DOHH2 (cell line): ENCODE results near the gene GCLC.

ENCODE experiments used
- EZH2phosphoT487 ChIP-seq: fragments of 200-600 bp; sonication (generic); IDR thresholded peaks from 2 replicates; pipeline ENCODE4 v1.6.1; 2017; ENCODE audit warnings: borderline replicate concordance, mild to moderate bottlenecking, antibody characterized with exemption, low read length, moderate library complexity, mixed read lengths
- TF ChIP-seq, protein P1 (sequence below): fragments of 200-600 bp; sonication (generic); IDR thresholded peaks from one replicate; pipeline ENCODE4 v1.5.1; 2014; ENCODE audit warnings: antibody characterized with exemption, mild to moderate bottlenecking, low read depth, low read length; ENCODE audit not compliant: poor library complexity, severe bottlenecking

DNA sequence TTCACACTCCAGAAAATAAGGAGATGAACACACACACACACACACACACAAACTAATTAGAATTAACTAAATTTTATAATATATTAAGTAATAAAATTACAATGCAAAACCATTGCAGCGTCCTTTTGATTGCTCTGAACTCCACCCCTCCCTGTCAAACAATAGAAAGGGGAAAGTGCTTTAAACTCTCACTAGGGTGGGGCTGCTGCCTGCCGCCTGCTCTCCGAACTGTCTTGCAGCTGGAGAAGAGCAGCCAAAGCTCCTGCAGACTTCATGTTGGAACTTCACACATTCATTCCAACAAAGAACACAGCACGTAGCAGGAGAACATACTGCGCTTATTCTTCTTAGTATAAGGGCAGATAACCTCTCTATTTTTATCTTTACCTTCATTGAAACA, 83.2 kb downstream of the GCLC start:
- TF ChIP-seq, protein P1, sequence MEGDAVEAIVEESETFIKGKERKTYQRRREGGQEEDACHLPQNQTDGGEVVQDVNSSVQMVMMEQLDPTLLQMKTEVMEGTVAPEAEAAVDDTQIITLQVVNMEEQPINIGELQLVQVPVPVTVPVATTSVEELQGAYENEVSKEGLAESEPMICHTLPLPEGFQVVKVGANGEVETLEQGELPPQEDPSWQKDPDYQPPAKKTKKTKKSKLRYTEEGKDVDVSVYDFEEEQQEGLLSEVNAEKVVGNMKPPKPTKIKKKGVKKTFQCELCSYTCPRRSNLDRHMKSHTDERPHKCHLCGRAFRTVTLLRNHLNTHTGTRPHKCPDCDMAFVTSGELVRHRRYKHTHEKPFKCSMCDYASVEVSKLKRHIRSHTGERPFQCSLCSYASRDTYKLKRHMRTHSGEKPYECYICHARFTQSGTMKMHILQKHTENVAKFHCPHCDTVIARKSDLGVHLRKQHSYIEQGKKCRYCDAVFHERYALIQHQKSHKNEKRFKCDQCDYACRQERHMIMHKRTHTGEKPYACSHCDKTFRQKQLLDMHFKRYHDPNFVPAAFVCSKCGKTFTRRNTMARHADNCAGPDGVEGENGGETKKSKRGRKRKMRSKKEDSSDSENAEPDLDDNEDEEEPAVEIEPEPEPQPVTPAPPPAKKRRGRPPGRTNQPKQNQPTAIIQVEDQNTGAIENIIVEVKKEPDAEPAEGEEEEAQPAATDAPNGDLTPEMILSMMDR: no peak
- no peak for TF ChIP-seq EZH2phosphoT487
